GM12865 (cell line): Measurements from ENCODE around the gene FCN3.

Experiments
- DNase-seq: peaks from one replicate; pipeline ENCODE4 v3.0.0; 2010; ENCODE audit warnings: low read depth
- H3K4me3 ChIP-seq: 2 replicates; pipeline ENCODE4 v1.5.1; 2011; ENCODE audit warnings: mild to moderate bottlenecking, low read depth, low read length, control low read depth
- TF ChIP-seq, protein P1 (sequence below): IDR thresholded peaks from 2 replicates; pipeline ENCODE4 v1.5.1; 2011; ENCODE audit warnings: low read length, control low read depth, low read depth, inconsistent platforms; ENCODE audit not compliant: insufficient read depth; ENCODE audit errors: missing control alignments

FCN3 gene

DNA sequence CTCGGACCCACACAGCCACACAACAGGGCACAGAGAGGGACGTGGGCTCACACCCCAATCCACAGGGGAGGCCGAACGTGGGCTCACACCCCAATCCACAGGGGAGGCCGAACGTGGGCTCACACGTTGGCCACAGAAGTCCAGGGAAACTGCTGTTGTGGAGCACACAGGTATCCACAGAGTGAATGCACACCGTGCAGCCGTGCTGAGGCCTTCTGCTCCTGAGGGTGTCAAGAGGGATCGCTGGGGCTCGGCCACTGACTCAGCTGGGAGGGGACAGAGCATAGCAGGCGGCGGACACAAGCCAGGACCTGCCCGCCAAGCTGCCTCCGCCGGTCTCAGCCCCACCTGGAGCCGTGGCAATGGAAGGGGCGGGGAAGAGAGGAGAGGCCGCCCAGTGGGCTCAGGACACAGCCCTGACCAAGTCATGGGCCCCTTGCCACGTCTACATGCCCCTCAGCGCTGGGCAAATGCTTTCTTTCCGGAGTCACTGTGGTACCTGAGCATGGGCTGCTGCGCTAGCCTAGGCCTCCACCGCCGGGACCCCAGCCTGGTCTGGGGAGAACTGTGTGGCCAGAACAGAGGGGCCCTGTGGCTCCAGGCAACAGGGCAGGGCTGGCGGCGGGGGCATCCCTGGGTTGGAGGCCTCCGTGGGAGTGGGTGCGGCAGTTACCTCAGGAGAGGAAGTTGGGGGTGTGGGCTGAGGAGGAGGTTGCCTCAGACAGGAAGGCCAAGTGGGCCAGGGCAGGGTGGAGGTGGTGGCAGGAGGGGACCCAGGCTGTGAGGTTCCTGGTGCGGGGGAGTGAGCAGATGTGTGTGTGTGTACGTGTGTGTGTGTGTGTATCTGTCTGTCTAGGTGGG is 31.6 kb downstream of the FCN3 start:
- peak; percentile 70 for DNase-seq
- peak overlapping the region; percentile 47 for H3K4me3 ChIP-seq
- TF ChIP-seq, protein P1, sequence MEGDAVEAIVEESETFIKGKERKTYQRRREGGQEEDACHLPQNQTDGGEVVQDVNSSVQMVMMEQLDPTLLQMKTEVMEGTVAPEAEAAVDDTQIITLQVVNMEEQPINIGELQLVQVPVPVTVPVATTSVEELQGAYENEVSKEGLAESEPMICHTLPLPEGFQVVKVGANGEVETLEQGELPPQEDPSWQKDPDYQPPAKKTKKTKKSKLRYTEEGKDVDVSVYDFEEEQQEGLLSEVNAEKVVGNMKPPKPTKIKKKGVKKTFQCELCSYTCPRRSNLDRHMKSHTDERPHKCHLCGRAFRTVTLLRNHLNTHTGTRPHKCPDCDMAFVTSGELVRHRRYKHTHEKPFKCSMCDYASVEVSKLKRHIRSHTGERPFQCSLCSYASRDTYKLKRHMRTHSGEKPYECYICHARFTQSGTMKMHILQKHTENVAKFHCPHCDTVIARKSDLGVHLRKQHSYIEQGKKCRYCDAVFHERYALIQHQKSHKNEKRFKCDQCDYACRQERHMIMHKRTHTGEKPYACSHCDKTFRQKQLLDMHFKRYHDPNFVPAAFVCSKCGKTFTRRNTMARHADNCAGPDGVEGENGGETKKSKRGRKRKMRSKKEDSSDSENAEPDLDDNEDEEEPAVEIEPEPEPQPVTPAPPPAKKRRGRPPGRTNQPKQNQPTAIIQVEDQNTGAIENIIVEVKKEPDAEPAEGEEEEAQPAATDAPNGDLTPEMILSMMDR: no peak

DNA sequence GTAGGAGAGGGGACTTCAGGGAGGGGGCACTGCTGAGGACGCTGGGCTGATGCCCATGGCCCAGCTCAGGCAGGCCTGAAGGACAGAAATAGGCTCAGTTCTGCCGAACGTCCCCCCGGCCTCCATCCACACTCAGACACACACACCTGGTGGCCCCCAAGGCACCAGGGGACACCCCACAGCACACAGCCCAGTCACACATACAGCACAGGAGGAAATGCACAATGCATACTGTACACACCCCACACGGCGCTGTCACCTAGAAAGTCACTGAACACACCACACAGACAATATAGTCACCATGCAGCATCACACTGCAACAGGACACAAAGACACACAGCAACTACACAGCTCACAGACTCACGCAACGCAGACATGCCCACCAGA is 32.2 kb downstream of the FCN3 start:
- no peak for DNase-seq

DNA sequence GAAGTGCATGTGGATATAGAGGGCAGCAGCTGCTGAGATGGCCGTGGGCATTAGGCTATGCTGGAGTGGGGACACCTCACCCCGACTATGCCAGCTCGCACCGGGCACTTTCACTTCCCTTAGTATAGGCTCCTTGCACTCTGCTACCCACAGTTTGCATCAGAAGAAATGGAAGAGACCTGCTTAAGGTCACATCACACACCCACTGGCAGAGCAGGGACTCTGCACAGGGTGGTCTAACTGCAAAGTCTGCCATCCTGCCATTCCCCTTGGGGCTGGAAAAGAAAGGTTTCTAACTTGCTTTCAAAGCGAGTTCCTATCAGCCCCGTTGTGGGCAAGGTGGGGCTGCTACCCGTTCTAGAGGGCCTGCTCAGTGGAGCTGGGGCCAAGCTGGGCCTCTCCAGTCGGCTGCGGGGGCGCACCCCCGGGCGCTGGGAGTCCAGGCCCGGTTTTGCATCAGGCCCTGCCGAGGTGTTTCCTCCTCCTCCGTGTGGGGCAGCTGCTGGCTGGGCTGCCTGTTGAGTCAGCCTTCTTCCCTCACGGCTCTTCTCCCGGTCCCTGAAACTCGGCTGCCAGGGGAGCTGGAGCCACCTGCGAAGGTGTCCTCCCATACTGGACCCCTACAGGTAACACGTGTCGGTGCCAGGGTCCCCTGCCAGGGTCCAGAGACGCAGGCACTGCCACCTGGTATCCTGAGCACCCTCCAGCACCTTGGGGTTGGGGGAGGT is 32.9 kb downstream of the FCN3 start, which contains the start of gene SYTL1:
Gene SYTL1, plus strand, starts transcription at position 498 of the 728 bp plus-strand sequence. CDS start 3,313 bp downstream, outside the sequence.
- peak; percentile 64 for DNase-seq
- H3K4me3 ChIP-seq: peak within 1 kb of the TSS; percentile 47
- TF ChIP-seq, protein P1: no peak

More for the DNA sequence above, 32.2 kb downstream of the FCN3 start:
- H3K4me3 ChIP-seq: peak overlapping the region; percentile 47
- TF ChIP-seq, protein P1: no peak

DNA sequence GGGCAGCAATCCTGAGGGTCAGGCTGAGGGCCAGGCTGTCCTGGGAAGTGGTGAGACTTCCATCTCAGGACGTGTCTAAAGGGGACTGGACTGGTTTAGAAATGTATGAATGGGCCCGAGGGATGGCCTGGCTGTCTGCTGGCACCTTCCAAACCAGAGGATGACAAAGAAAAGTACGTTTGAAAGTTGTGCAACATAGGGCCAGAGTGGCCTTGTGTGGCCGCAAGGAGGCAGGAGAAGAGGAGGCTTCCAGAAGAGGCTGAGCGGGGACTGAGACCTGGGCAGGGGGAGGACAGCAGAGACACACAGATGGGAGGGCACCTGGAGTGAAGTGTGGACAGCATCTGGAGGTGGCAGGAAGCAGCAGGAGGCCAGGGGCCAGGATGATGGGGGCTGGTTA is 35.4 kb downstream of the FCN3 start:
- DNase-seq: no peak
- TF ChIP-seq, protein P1: no peak
- H3K4me3 ChIP-seq: no peak overlapping the region

DNA sequence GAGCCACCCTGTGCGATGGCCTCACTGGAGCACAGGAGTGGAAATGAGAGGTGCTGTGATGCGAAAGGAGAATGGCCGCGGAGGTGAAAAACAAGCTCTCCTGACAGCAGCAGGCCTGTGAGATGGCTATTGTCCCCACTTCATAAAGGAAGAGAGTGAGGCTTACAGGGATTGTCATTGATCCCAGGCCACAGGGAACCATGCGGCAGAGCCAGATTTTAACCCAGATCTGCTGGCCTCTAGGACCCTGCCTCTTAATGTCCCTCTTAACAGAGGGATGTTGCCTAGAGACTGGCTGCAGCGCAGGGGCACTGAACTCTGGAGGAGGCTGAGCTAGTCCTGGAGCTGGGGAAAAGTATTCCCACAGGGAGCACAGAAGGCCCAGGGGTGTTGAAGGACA is 35.9 kb downstream of the FCN3 start:
- DNase-seq: no peak
- TF ChIP-seq, protein P1: no peak
- H3K4me3 ChIP-seq: no peak overlapping the region

DNA sequence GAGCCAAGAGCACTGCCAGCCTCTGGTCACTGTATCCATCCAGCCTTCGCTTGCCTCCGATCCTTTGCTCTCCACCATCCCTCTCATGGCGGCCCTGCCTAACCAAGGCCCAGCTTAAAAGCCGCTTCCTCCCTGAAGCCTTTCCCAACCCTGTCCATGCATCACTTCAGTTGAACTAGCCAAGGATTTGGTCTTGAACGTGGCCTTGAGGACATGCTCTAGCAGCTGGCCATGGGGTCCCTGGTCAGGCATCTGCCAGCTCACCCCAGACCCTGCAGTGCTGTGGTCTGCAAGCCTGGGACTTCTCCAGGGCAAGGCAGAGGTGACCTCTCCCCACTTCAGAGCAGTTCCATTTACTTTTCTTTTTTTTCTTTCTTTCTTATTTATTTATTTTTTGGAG is 37.9 kb downstream of the FCN3 start:
- no peak overlapping the region for H3K4me3 ChIP-seq
- TF ChIP-seq, protein P1: no peak
- DNase-seq: no peak
